C4-2B (cell line): Measurements from ENCODE around the gene CAPN9.

Experiments
- ZFX ChIP-seq: fragments of 450-650 bp; IDR thresholded peaks from 2 replicates; pipeline ENCODE4 v1.6.1; 2017
- TF ChIP-seq, protein P1 (sequence below): fragments of 450-650 bp; conservative IDR thresholded peaks from 2 replicates; pipeline ENCODE4 v1.5.1; 2017; ENCODE audit warnings: mild to moderate bottlenecking

DNA sequence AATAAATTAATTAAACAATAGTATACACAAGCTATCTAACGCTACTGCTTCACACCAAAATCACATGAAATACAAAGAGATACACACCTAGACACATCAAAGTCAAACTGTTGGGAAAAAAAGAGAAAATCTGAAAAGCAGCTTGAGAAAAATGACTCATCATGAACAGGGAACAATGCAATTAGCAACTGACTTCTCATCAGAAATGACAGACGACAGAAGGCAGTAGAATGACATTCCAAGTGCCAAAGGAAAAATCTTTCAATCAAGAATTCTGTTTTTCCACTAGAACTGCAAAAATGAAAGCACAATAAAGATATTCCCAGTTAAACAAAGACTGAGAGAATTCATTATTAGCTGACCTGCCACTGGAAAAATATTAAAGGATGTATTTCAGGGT is 57.2 kb downstream of the CAPN9 start:
- TF ChIP-seq, protein P1, sequence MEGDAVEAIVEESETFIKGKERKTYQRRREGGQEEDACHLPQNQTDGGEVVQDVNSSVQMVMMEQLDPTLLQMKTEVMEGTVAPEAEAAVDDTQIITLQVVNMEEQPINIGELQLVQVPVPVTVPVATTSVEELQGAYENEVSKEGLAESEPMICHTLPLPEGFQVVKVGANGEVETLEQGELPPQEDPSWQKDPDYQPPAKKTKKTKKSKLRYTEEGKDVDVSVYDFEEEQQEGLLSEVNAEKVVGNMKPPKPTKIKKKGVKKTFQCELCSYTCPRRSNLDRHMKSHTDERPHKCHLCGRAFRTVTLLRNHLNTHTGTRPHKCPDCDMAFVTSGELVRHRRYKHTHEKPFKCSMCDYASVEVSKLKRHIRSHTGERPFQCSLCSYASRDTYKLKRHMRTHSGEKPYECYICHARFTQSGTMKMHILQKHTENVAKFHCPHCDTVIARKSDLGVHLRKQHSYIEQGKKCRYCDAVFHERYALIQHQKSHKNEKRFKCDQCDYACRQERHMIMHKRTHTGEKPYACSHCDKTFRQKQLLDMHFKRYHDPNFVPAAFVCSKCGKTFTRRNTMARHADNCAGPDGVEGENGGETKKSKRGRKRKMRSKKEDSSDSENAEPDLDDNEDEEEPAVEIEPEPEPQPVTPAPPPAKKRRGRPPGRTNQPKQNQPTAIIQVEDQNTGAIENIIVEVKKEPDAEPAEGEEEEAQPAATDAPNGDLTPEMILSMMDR = no peak
- no peak for TF ChIP-seq ZFX
